Measurements from ENCODE around the gene HK3.

HK3 gene

GRCh38 chr5:176899296-176899891, at the start of gene HK3:
Gene HK3, minus strand, starts transcription at chr5:176899346. Its CDS starts 3,187 bp downstream, at chr5:176896159.
- TF ChIP-seq CTCF (IDR thresholded peaks at IDR 0.05): no peak

- no peak for TF ChIP-seq CTCF (IDR thresholded peaks at IDR 0.05)
These were observed 49.3 kb upstream of the HK3 start for GRCh38 chr5:176948458-176948857.

DNA sequence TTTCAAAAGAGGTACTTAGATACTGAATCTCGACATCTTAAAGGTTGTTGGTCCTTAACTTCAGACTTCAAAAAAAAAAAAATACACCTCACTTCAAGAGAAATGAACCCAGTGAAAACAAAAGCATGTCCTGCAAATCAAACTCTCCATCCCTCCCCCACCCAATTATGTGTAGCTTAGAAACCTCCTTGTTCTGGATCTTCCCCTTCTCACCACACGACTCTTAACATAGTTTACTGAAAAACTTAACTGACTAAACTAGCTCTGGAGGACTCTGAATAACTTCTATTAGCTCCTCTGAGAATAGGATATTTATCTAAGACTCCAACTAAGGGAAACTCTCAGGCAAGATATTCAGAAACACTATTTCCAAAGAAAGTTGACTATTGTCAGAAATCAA, 48.7 kb upstream of the HK3 start:
- no peak for TF ChIP-seq CTCF (IDR thresholded peaks at IDR 0.05)

GRCh38 chr5:176944268-176944667, 45.1 kb upstream of the HK3 start:
- no peak for TF ChIP-seq CTCF (IDR thresholded peaks at IDR 0.05)

DNA sequence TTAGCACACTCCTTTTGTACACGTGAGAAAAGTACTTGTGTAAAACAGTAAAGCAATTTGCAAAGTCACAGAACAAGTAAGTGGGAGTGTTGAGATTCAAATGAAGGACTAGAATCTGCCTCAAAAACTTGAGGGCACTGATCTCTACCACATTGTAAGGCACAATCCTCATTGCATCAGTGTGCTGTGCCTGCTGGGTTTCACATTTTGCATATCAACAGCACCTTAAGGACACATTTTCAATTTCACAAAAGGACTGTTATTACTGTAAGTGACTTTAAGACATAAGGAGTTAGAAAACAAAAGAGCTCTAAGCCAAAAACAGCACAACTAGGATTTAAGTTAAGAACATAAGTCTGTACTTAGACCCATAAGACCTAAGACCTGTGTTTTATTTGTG, 44.7 kb upstream of the HK3 start:
- no peak for TF ChIP-seq CTCF (IDR thresholded peaks at IDR 0.05)

GRCh38 chr5:176941951-176942350, 42.8 kb upstream of the HK3 start:
- no peak for TF ChIP-seq CTCF (IDR thresholded peaks at IDR 0.05)

DNA sequence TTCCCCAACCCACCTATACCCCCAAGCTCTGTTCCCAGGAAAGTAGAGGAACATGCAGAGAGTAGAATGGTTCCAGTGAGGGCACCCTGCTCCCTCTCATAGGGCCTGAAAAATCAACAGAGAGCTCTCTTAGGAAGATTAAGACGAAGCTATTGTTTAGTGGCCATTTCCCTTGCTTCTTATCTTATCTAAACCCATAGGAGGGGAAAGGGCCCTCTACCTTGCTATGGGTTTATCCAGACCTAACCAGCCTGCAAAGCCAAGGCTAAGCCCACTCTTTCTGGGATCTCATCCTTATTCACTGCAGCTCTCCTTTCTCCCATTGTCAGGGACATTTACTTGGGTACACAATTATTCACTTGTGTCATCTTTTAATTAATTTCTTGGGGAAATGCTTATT, 39.3 kb upstream of the HK3 start:
- TF ChIP-seq CTCF (IDR thresholded peaks at IDR 0.05): no peak

GRCh38 chr5:176935017-176935416, 35.9 kb upstream of the HK3 start:
- TF ChIP-seq CTCF (IDR thresholded peaks at IDR 0.05): no peak
